ENCODE data around the gene TM6SF1.
"Not testable (repeated sequence)": the region's sequence is repeated elsewhere in the genome, so short reads cannot be mapped to it uniquely, and the experiment has no call there.

The TM6SF1 gene

DNA sequence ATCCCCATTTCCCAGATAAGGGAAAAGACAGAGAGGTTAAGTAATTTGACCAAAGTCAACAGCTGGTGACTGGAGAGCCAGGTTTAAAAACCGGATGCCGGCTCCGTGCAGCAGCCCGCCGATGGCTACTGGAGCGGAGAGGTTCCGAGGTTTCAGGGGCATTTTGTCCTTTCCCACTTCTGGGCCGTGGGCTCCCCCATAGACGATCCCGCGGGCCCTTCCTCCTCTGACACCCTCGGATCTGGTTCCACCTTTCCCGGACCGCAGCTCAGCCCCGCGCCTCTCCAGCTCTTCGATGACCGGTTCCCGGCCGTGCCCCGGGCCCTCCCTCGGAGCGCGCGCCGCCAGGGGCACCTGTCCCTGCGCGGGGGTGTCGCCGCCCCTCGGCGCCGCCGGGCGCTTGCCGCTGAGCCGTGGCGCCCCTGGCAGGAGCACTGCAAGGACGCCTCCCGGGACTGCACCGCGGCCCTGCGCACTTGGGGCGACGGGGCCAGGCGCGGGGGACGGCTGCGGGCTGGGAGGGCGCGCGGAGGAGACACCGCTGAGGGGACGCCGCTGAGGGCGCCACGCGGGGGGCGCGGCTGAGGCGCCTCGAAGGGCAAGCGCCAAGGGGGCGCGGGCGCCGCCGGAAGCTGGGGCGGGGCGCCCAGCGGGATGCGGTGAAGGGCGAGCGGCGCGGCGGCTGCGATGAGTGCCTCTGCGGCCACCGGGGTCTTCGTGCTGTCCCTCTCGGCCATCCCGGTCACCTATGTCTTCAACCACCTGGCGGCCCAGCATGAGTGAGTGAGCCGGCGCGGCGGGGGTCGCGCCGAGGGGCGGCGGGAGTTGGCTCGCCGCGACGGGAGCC is at the start of gene TM6SF1:
Gene TM6SF1 (plus strand): TSS at position 652 of the 847 bp plus-strand sequence. CDS start 36 bp downstream, at position 688.
- peak; percentile 61 for DNase-seq

GRCh38 chr15:83057696-83058376 is 49.6 kb upstream of the TM6SF1 start:
- DNase-seq: no peak

GRCh38 chr15:83061680-83062079 is 45.8 kb upstream of the TM6SF1 start:
- DNase-seq: peak; percentile 18

DNA sequence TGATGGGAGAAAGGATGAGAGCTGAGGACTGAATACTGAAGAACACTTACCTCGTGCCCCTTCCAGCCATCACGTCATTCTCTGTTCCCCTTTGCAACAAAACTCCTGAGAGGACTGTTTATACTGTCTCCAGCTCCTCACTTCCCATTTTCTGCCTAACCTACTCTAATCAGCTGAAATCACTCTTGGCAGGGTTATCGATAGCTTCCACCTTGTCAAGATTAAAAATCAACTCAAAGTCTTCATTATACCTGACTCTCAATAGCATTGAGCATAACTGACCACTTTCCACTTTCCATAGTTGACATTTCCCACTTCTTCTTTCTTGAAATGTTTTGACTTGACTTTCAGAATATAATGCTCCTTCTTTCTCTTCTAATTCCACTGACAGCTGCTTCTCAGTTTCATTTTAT is 44.7 kb upstream of the TM6SF1 start:
- no peak for DNase-seq

- DNase-seq: no peak
Measured at GRCh38 chr15:83063551-83063950, 43.9 kb upstream of the TM6SF1 start.

DNA sequence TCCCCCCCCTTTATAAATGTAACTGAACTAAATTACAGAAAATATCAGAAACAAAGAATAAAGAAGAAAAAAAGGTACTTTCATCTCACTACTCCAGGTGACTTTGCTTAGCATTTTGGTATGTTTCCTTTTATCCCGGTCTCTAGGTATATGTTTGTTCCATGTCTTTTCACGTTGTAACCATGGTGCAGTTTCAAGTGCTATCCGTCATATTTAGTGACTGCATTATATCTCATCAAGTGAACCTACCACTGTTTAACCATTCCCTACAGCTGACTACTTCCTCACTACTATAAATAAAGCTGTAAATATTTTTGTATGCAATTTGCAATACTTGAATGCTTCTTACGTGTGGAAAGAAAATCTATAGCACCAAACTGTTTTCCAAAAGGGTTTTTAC is 42.6 kb upstream of the TM6SF1 start:
- no peak for DNase-seq

DNA sequence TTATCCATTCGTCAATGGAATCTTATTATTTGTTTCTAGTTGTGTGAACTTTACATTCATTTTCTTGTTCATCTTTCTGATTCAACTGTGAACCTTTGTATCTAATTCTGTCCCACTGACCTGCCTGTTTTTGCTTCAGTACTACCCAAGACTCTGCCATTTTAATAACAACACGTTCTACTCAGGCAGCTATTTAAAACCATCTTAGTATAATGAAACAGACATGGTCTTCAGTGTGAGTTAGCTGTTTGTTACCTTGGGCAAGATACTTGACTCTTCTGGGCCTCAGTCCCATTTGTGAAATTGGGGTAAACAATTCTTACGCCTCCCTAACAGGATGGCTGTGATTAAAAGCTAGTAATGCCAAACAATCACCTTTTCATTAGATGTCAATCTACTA is 42.0 kb upstream of the TM6SF1 start:
- DNase-seq: no peak

DNA sequence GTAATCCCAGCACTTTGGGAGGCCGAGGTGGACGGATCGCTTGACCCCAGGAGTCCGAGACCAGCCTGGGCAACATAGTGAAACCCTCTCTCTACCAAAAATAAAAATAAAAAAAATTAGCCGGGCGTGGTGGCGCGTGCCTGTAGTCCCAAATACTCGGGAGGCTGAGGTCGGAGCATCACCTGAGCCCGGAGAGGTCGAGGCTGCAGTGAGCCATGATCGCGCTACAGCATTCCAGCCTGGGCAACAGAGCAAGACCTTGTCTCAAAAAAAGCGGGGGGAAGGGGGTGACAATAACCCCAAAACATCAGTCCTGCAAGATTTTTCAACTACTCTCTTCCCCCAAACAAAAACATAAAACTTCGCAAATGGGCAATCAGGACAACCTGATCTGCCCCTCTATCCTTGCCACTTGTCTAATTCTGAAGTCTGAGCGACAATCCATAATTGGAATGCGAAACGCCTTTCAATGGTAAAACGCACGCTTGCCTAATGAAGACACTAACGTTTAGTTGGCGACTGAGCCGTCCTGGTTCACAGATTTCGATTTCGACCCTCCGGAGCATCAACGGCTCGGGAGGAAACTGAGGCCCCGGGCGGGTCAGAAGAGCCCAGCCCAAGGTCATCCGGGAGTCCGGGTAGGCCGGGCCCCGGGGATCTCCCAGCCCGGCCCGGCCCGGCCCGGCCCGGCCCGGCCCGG is 41.3 kb upstream of the TM6SF1 start:
- peak; percentile 34 for DNase-seq

- DNase-seq: peak; percentile 96
Measured at GRCh38 chr15:83066734-83067637, 40.5 kb upstream of the TM6SF1 start, which contains the start of gene BTBD1. Gene BTBD1, minus strand, starts transcription at chr15:83067252. Its CDS starts 101 bp downstream, at chr15:83067151.

GRCh38 chr15:83067638-83067962 is 39.8 kb upstream of the TM6SF1 start:
- DNase-seq: no peak

GRCh38 chr15:83068054-83068453 is 39.4 kb upstream of the TM6SF1 start:
- no peak for DNase-seq

DNA sequence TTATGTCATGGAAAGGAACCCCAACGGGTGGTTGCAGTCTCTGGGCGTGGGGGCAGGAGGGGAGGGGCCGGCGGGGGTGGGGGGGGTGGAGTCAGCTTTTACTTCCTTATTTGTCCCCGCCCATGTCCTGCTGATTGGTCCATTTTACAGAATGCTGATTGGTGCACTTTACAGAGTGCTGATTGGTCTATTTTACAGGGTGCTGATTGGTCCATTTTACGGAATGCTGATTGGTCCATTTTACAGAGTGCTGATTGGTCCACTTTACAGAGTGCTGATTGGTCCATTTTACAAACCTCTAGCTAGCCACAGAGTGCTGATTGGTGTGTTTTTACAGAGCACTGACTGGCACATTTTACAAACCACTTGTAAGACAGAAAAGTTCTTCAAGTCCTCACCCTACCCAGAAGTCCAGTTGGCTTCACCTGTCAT is 38.2 kb upstream of the TM6SF1 start:
- peak; percentile 51 for DNase-seq

GRCh38 chr15:83077491-83078230 is 29.8 kb upstream of the TM6SF1 start:
- DNase-seq: no peak

DNA sequence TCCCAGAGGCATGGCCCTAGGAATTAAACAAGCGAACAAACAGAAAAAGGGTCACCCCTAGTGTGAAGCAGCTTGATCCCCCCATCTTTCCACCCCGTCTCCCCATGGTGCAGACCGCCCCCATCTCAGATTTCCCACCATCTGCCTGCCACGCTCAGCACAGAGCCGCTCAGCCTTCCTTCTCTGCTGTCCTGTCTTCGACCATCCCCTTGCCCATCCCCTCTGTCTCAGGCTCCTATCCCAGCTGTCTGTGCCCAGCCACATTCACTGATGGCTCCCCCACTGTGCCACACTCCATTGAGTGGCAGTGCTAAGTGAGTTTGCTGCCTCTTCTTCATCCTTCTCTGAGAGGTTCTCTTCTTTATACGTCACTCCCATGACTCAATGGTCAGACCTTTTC is 28.7 kb upstream of the TM6SF1 start:
- no peak for DNase-seq

GRCh38 chr15:83081256-83082014 is 26.0 kb upstream of the TM6SF1 start:
- no peak for DNase-seq

- no peak for DNase-seq
Measured at GRCh38 chr15:83082730-83083386, 24.6 kb upstream of the TM6SF1 start.

DNA sequence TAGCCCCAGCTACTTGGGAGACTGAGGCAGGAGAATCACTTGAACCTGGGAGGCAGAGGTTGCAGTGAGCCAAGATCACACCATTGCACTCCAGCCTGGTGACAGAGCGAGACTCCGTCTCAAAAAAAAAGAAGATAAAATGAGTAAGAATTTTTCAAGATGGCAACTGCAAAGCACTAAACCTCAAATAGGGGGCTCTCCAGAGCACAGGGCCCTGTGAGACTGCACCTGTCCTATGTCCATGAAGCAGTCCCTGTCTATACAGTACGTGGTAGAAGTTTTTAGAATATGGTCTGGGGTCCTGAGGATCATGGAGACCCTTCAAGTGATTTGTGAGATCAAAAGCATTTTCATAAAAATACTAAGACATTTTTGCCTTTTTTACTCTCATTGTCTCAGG is 22.0 kb upstream of the TM6SF1 start:
- DNase-seq: not testable (repeated sequence)

DNA sequence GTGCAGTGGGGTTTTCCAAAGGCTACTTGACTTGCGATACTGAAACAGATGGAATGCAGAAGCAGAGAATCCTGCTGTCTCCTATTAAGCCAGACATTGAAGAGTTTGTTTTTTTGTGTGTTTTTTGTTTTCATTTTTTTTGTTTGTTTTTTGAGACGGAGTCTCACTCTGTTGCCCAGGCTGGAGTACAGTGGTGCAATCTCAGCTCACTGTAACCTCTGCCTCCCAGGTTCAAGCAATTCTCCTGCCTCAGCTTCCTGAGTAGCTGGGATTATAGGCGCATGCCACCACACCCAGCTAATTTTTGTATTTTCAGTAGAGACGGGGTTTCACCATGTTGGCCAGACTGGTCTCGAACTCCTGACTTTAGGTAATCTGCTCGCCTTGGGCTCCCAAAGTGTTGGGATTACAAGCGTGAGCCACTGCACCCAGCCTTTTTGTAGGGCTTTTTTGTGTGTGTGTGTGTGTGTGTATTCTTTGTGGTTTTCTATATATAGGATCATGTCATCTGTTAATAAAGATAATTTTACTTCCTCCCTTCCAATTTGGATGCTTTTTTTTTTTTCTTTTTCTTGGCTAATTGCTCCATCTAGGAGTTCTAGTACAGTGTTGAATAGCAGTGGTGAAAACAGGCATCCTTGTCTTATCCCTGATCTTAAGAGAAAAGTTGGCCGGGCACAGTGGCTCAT is 21.4 kb upstream of the TM6SF1 start:
- DNase-seq: not testable (repeated sequence)

DNA sequence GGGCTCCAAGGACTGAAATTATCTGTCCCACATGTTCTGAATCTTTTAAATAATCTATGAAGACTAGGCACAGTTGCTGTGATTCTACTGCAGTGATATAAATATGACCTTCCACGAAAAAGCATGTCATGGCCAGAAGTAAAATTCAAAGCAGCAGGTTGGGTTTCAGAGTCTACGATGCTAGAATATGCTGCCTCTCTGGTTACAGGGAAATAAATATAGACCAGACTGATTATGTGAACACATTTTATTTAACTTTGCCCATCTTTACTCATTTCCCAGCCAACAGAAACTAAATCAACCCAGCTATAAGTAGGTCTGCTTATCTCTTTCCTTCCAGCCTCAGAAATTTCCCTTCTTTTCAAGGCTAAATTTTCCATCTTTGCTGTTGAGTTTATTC is 19.9 kb upstream of the TM6SF1 start:
- no peak for DNase-seq

- DNase-seq: no peak
Measured at GRCh38 chr15:83088876-83089275, 18.6 kb upstream of the TM6SF1 start.

Measured in NCI-H82 (cell line).